ENCODE measurements around the gene P4HA1.

Gene P4HA1

DNA sequence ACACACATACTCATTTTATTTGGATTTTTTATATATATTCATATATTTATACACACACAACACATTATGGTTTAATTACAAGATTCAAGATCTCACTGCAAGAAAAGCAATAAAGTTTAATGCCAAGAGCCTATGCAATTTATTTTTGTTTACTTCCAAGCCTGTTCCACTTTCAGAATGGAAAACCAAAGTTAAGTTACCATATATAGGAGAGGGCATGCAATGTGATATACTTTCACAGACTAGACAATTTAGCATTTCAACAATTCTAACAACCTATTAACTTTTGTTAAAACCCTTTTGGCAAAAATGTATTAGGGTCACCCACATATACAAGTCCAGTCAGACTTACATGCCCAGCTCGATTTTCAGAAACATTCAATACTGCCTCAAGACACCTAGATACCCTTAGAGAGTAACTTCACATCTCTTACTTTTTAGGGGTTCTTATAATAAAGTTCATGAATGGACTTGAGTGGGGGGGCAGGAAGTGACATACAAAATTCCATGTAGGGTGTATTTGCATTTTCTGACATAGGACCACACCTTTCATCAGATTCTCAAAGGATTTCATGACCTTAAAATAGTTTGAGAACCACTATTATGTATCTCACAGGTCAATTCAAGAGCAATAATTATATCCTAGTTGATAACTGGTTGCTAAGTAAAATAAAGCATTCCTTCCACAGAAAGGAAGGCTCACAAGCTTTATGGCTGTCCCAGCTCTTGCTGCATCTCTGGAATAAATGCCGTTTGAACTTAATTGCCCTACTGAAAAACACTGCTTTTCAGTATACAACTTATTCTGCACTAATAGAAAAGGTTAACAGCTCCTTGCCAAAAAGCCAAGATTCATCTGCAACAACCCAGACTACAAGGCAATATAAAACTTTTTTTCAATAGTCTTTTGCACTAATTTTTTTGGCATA lies 2.5 kb downstream of the P4HA1 start:
- no peak for DNase-seq

DNA sequence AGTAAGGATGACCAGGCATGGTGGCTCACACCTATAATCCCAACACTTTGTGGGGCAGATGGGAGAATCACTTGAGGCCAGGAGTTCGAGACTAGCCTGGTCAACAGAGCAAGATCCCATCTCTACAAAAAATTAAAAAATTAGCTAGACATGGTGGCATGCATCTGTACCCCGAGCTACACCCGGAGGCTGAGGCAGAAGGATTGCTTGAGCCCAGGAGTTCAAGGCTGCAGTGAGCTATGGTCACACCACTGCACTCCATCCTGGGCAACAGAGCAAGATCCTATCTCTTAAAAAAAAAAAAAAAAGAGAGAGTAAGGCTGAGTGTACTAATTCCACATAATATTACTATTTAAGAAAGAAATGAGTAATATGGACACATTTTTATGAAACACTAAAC lies 3.8 kb downstream of the P4HA1 start:
- no peak for DNase-seq

DNA sequence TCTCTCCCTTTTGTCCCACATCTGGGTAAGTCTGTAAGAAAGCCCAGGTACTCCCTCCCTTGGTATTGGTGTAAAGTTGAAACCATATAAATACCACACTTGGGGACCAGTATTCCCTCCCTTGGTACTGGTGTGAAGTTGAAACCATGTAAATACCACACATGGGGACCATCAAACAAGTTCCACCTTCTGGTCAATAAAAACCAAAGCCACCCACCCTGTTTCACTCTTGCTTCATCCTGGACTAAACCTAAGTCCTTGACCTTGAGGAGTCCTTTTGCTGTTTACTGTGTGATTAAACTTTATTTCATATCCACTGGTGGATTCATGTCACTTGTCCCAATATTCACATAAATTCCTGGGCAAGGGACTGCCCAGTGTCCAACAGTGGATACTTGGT lies 8.4 kb downstream of the P4HA1 start:
- DNase-seq: no peak

DNA sequence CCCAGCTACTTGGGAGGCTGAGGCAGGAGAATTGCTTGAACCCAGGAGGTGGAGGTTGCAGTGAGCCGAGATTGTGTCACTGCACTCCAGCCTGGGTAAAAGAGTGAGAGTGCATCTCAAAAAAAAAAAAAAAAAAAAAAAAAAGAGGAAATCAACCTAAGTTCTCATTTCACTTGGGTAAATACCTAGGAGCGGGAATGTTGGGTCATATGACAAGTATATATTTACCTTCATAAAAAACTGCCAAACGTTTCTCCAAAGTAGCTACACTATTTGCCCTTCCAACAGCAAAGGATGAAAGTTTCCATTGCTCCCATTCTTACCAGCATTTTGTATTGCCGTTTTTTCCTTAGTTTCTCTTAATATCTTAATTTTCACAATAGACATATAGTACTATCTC lies 9.8 kb downstream of the P4HA1 start:
- DNase-seq: no peak

DNA sequence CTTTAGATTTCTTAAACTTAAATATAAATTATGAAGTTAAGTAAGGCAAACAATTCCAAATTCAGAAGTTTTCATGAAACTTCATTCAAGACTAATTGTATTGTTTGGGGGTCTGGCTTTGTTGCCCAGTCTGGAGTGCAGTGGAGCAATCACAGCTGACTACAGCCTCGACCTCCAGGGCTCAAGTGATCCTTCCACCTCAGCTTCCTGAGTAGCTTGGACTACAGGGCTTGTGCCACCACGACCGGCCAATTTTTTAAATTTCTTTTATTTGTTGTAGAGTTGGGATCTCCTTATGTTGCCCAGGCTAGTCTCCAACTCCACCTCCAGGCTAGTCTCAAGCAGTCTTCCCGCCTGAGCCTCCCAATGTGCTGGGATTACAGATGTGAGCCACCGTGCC lies 12.5 kb downstream of the P4HA1 start:
- no peak for DNase-seq

DNA sequence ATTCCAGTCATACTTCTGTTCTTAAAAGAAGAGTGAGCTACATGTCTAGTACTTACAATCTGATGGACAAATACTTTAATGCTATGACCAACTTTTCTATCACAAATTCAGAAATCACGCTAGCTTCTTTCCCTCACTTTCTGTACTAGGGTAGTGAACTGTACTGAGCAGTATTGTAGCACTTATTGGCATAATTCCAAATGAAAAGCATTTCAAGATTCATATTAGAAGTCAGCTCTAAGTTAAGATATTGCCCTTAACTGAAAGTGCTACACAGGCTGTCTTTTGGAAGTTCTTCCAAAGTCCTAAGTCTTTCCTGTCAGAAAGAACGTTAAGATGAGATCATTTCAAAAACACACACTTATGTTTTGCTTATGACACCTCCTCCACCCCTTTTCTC lies 13.4 kb downstream of the P4HA1 start:
- DNase-seq: no peak

DNA sequence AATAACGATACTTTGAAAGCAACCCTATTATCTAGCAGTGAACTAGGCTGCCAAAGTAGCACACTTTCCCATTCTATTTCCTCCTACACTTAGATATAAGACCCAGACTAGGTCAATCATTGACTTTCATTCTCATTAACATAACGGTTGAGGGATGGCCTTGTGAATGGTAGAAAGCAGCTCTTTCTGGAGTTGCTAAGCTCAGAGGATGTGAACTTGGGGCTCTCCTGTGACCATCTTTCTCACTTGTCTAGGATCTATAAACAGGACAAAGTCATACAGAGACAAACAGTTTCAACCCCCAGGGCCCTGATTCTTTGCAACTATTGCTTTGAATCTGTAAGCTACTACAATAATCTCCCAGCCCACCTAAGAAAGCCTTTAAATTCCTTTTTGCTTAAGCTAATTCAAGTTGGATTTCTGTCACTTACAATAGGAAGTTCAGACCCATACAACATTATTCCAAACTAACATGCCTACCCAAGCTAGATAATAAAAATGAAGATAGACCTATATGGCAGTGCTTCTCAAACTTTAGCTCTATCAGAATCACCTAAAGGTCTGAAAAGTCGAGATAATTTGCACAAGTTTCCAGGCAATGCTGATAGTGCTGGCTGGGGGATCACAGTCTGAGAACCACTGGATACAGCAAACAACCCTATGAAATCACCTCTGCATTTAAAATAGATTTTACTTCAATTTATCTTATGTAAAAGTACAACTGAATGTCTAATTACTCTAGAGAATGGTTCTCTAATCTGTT lies 16.7 kb downstream of the P4HA1 start:
- DNase-seq: no peak

DNA sequence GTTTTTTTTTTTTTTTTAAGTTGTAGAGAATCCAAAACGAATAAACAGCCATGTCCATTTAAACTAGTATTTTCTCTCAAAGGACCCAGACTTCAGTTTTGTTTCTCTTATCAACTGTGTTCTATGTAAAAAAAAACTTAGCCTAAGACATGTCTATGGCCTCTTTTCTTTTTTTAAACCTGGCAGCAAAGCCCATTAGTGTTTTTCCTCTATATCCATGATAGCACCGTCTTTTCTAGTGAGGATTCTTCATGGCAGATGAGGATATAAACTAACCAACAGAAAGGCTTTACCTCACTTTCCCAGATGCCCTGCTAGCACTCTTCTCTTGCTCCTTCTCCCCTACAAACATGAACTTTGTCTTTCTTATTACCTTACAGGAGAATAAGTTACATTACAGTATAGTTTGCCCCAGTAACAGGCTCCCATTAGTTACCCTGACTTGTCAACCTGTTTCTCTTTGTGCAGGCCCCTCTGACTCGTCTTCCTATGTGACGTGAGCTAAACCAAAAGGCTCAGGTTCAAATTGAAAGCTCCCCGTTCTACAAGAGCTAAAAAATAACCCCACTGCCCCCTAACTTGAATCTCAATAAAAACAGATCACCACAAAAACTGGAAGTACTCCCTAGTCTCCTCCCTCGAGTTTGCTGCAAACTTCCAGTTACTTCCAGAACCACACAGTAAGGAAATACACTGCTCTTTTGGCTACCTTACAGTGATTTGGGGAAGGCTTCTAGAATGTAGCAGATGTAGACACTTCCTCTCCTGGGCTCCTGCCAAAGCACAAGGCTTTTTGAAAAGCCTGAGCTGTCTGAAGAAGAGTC lies 20.1 kb downstream of the P4HA1 start:
- DNase-seq: no peak

DNA sequence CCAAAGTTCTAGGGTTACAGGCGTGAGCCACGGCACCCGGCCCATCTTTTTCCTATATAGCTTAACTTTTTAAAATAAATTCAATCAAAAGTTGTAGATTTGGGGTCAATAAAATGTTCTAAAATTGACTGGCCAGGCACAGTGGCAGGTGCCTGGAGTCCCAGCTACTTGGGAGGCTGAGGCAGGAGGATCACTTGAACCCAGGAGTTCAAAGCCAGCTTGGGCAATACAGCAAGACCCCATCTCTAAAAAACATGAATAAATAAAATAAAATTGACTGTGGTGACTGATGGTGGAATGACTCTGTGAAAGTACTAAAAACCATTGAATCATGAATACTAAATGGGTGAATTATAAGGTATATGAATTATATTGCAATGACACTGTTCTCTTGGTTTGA lies 20.8 kb downstream of the P4HA1 start:
- no peak for DNase-seq

DNA sequence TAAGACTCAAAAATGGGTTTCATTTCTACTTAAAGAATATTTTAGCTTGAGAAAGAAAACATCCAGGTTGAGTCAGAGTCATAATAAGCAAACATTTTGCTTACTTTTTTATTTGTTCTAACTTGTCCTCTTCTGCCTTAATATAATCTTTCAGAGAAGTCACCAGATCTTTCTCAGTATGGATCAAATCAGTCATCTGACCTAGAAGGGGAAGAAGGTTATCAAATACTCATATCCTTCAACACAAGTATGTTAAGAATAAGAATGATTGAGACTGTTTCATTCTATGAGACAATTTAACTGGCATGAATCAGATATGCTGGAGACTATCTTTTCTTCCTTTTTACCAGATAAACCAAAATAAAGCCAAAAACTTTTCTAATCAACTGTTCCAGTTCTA lies 23.0 kb downstream of the P4HA1 start:
- DNase-seq: no peak

DNA sequence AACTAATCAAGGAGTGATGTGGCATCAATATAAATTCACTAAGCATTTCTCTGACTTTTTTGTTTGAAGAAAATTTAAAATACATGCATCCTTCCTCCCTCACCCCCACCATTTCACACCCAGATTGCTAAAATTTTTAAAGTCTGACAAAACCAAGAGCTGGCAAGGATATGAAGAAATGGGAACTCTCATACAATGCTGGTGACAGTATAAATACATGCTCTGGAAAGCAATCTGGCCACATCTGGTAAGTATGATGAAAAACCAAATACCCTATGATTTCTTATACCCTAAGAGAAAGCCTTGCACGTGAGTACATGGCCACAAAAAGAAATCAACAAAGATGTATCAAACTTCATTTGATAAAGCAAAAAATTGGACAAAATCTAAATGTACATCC lies 31.2 kb downstream of the P4HA1 start:
- DNase-seq: no peak

DNA sequence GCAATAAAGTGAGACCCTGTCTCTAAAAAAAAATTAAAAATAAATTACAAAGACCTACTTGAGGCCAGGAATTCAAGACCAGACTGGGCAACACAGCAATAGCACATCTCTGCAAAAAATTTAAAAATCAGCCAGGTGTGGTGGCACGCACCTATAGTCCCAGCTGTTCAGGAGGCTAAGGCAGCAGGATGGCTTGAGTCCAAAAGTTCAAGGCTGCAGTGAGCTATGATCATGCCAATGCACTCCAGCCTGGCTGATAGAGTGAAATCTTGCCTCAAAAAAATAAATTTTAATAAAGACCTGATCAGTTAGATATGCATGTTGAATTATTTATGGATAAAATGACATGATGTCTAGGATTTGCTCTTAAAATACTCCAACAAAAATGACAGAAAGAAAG lies 34.9 kb downstream of the P4HA1 start:
- DNase-seq: no peak

DNA sequence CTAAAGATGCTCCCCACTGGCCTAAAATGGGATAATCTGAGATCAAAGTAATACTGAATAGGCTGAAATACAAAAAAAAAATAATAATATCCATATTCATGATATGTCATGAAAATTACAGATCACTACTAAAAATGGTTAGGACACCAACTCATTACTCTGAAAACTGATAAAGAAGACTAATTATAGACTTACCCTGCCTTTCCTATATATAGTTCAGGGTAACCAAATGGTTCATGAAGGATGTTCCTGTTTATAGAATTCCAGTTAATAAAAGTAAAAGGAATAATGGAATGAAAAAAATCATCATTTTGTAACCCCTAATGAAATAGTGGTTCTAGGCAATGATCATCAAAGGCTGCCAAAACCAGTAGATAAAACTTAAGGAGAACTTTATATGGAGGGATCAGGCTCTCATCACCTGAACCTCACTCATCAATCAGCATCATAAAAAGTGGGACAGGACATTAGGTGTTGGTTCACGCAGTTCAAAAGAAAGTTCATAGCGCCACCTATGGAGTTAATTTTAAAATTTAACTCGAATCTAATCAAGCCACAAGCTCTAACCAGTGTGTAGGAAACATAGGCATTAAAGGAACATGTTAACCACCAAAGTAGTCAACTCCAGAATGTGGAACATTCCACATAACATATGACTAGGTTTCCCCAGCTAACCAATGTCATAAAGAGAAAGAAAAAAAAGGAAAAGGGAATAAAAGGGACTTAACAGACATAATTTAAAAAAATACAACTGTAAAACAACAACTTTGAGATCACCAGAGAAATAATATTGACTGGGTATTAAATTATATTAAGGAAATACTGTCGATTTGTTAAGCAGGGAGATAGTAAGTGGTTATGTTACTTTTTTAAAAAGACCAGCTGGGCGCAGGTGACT lies 35.7 kb downstream of the P4HA1 start:
- DNase-seq: peak in 1 of 2 donors; percentile 60

DNA sequence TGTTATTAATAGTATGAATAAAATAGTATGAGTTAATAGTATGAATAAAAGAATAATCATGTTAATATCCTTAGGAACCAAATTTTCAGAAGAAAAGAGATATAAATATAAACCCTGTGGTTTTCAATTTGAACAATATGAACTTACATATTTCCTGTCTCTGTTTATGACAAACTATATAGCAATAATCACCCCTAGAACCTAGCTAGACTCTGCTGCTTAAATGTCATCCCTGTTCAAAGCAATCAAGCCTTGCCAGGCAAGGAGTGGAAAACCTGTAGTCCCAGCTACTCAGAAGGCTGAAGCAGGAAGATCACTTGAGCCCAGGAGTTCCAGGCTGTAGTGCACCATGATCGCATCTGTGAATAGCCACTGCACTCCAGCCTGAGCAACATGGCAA lies 36.5 kb downstream of the P4HA1 start:
- DNase-seq: no peak

DNA sequence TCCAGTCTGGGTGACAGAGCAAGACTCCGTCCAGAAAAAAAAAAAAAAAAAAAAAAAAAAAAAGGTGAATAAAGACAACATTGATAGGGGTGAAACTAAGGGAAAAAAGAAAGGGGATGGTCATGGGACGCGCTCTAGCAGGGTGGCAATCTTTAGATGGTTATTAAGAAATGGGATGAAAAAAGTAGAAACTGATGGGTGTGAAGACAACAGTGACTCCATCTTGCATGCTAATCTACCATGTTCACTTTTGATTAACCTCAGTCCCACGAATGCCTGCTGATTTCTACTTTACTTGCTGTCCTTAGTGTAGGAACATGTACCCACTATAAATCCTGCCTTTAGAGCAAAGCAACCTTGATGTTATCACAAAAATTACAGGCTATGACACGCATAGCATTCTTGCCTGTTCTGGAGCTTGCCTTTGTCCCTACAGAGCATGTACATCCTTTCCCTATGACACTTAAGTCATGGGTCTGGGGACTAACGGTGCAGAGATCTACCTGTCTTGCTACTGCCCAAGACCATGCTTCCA lies 38.5 kb downstream of the P4HA1 start:
- no peak for DNase-seq

DNA sequence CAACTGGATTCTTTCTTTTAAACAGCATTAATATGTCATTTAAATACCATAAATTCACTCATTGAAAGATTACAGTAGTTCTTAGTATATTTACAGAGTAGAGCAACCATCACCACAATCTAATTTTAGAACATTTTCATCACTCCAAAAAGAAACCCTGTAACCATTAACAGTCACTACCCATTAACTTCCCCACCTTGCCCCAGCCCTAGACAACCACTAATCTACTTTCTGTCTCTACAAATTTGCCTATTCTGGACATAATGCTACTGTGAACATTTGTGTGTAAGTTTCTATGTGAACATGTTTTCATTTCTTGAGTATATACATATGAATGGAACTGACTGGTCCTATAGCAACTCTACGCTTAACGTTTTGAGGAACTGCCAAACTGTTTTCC lies 42.4 kb downstream of the P4HA1 start:
- no peak for DNase-seq

DNA sequence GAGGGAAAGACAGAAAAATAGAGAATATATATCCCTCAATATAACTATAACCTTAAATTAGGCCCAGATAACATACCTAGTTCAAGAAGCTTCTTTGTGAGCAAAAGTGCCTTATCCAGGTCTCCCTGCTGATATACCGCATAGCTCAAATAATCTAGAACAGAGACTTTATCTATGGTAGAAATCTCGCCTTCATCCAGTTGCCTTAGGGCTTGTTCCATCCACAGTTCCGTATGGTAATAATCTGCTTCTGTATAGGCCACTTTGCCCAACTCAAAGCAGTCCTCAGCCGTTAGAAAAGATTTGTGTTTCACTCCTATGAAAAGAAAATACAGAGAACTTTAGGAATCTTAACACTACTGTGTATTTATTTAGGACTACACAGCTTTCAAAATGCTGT lies 43.4 kb downstream of the P4HA1 start:
- DNase-seq: no peak

DNA sequence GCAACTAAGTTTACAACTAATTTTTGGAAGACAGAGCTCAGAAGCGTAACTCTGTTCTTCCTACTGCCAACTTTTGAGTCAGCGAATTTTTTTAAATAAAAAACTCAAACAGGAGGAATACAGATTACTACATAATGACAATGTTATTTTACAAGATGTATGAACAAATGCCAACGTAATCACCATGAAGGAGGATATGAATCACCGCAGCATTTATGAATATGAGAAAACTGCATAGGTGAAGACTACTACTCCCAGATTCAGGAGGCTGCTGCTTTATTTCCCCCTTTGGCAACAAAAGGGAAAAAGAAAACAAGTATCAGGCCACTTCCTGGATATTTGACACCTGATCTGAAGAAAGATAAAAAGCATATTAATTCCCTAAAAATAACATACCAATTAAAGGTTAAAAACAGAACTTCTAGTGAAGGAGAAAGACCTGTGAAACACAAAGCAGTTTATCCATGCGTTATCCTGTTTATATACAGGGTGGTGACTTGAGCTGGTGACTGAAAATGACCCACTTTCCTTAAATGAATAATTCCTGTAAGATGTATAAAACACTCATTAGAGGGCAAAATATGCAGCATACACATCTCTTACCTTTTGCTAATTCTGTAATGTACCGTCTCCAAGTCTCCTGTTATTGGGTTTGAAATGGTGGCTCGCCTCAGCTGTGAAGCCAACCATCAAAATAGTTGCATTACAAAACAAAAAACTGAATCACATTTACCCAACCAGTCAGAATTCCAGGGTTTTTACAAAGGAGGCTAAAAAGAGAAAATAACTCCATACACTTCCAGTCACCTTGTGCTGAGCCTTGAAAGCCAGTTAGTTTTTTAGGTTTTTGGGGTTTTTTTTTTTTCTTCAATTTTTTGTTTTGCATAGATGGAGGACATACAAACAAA lies 52.0 kb downstream of the P4HA1 start:
- DNase-seq: no peak

DNA sequence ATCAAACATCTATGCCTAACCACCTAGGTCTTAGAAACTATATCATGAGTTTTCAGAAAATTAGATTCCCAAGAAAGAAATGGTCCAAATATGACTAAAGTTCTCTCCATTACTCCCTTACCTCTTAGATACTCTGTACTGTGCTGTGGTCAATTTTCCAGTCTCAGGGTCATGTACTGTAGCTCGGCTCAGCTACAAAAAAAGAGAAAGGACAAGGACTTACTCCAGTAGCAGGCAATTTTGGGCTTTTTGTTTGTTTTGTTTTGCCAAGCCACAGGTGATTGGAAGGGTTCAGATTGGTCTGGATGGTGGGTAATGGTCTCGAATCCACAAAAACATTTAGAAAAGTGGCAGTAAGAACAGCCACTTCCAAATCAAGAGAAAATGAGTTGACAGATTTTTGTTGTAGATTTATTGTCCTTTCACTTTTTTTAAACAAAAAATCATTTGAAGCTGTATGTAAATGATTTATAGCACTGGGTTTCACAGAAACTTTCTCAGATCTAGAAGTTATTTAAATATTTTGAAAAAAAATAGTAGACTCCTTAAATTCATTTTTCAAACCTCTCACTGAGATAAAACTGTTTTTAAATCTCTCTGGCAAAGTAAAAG lies 52.8 kb downstream of the P4HA1 start:
- DNase-seq: no peak

DNA sequence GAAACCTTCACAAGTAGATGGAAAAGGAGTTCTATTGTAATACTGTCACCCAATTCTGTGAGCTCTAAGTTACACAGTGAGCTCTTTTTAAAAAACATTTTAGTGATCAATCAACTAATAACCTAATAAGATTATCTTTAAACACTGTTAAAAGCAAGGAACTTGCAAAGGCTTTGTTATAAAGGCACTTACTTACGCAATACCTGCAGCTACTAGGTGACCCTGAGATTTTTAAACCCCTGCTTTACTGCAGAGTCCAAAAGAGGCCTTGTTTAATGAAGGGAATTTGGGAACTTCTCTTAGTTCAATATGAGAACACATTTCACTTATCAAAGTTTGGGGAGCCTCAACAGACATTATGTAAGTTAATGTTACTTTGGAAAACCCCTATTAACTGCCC lies 53.3 kb downstream of the P4HA1 start:
- DNase-seq: no peak

DNA sequence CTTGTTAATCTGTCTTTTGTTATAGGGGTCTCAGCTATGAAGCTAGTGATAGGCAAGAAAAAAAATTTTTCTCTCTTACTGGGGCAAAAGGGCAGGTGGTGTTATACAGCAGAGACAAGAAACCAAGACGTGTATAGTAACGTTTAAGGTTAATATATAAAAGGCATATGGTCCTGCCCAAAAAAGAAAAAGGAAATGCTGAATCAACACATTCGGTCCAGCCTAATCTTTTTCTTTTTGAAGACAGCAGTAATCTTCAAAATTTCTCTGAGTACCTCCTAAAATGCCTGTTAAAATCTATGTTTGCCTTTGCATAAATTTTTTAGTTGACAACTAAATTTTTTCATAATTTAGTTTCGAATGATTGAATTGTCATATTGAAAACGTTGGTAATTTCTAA lies 54.5 kb downstream of the P4HA1 start:
- no peak for DNase-seq

Data from CD4-positive, alpha-beta T cell treated with Interleukin-1 beta for 1 hour (primary cell).